ENCODE results near the gene COL8A2.

Gene COL8A2

GRCh38 chr1:36053978-36054377, 71.0 kb downstream of the COL8A2 start:
- DNase-seq: no peak
- no peak overlapping the region for H3K4me3 ChIP-seq (ENCODE audit: low read depth, low read length)
- no peak for TF ChIP-seq CTCF (IDR thresholded peaks at IDR 0.05; ENCODE audit: low read depth, low read length)
- H3K27me3 ChIP-seq (ENCODE audit: insufficient read depth, low read depth, severe bottlenecking): no peaks in the 10 kb centered on the region
- H3K27ac ChIP-seq: no peak overlapping the region
- H3K36me3 ChIP-seq: peaks cover 3% of the 10 kb centered on the region
- H3K9me3 ChIP-seq (ENCODE audit: severe bottlenecking): no peaks in the 10 kb centered on the region

GRCh38 chr1:36051821-36052220, 73.2 kb downstream of the COL8A2 start:
- Histone ChIP-seq H3K4me3 (ENCODE audit: low read depth, low read length) (no peak overlapping the region), H3K9me3 (ENCODE audit: severe bottlenecking) (no peaks in the 10 kb centered on the region), H3K27me3 (ENCODE audit: insufficient read depth, low read depth, severe bottlenecking) (no peaks in the 10 kb centered on the region), H3K27ac (no peak overlapping the region), H3K36me3 (peaks cover 12% of the 10 kb centered on the region)
- DNase-seq: no peak
- no peak for TF ChIP-seq CTCF (IDR thresholded peaks at IDR 0.05; ENCODE audit: low read depth, low read length)

All from WERI-Rb-1 (cell line).